Astrocyte (in vitro differentiated cells and primary cell): ENCODE results near the gene IGF1. TPM values are rescaled to one million over a fixed set of nuclear protein-coding genes. Genes with fewer than 3 reads are reported as not detected.

Source experiments
- DNase-seq: peaks from one replicate; pipeline ENCODE4 v3.0.0-alpha.2; 2010; ENCODE audit warnings: low read depth
- FAIRE-seq: peaks from 2 replicates; lab custom pipeline; 2011; peaks lifted over from hg19 to GRCh38; lab: Jason Lieb, UNC
- H2AFZ ChIP-seq: 2 replicates; pipeline ENCODE4 v1.6.0; 2012; ENCODE audit warnings: low read depth, low read length, inconsistent platforms
- H3K27ac ChIP-seq: 2 replicates; pipeline ENCODE4 v1.5.1; 2011; ENCODE audit warnings: low read depth, low read length, inconsistent platforms
- H3K27me3 ChIP-seq: 2 replicates; pipeline ENCODE4 v1.6.0; 2011; ENCODE audit warnings: low read length, inconsistent platforms; ENCODE audit not compliant: insufficient read depth
- H3K36me3 ChIP-seq: 2 replicates; pipeline ENCODE4 v1.5.1; 2011; ENCODE audit warnings: low read length, inconsistent platforms; ENCODE audit not compliant: insufficient read depth
- H3K4me1 ChIP-seq: 2 replicates; pipeline ENCODE4 v1.5.1; 2011; ENCODE audit warnings: low read length, inconsistent platforms; ENCODE audit not compliant: insufficient read depth
- H3K4me2 ChIP-seq: 2 replicates; pipeline ENCODE4 v1.6.0; 2012; ENCODE audit warnings: low read length, inconsistent platforms
- H3K4me3 ChIP-seq: 2 replicates; pipeline ENCODE4 v1.5.1; 2011; ENCODE audit warnings: low read depth, mild to moderate bottlenecking, low read length, inconsistent platforms; ENCODE audit not compliant: insufficient read depth
- H3K79me2 ChIP-seq: 2 replicates; pipeline ENCODE4 v1.6.0; 2012; ENCODE audit warnings: mild to moderate bottlenecking, low read length, inconsistent platforms; ENCODE audit not compliant: insufficient read depth
- H3K9ac ChIP-seq: 2 replicates; pipeline ENCODE4 v1.6.0; 2012; ENCODE audit warnings: mild to moderate bottlenecking, low read length, inconsistent platforms
- H3K9me3 ChIP-seq: 2 replicates; pipeline ENCODE4 v1.5.1; 2012; ENCODE audit warnings: low read depth, mild to moderate bottlenecking, low read length, inconsistent platforms; ENCODE audit not compliant: insufficient read depth
- H4K20me1 ChIP-seq: 2 replicates; pipeline ENCODE4 v1.6.0; 2012; ENCODE audit warnings: low read length, inconsistent platforms; ENCODE audit not compliant: insufficient read depth
- H3K27ac Mint-ChIP-seq: one replicate; pipeline ENCODE4 v1.8.0; 2021; ENCODE audit warnings: mild to moderate bottlenecking, mixed read lengths; ENCODE audit not compliant: unreplicated experiment
- H3K27me3 Mint-ChIP-seq: one replicate; pipeline ENCODE4 v1.8.0; 2021; ENCODE audit warnings: low read depth, mixed read lengths; ENCODE audit not compliant: unreplicated experiment
- H3K36me3 Mint-ChIP-seq: one replicate; pipeline ENCODE4 v1.8.0; 2021; ENCODE audit warnings: low read depth, mixed read lengths; ENCODE audit not compliant: unreplicated experiment
- H3K4me1 Mint-ChIP-seq: one replicate; pipeline ENCODE4 v1.8.0; 2021; ENCODE audit warnings: low read depth, mixed read lengths; ENCODE audit not compliant: unreplicated experiment
- H3K4me3 Mint-ChIP-seq: one replicate; pipeline ENCODE4 v1.8.0; 2021; ENCODE audit warnings: mild to moderate bottlenecking, moderate library complexity, mixed read lengths; ENCODE audit not compliant: unreplicated experiment
- H3K9me3 Mint-ChIP-seq: one replicate; pipeline ENCODE4 v1.8.0; 2021; ENCODE audit warnings: mild to moderate bottlenecking, mixed read lengths; ENCODE audit not compliant: unreplicated experiment
- CTCF ChIP-seq: IDR thresholded peaks from 2 replicates; pipeline ENCODE4 v1.5.1; 2011; ENCODE audit warnings: low read depth, mild to moderate bottlenecking, inconsistent platforms, low read length, moderate library complexity; ENCODE audit not compliant: insufficient read depth
- EZH2 ChIP-seq: IDR thresholded peaks from 2 replicates; pipeline ENCODE4 v1.6.1; 2012; ENCODE audit warnings: mild to moderate bottlenecking, low read length, inconsistent platforms; ENCODE audit not compliant: insufficient read depth
- total RNA-seq: library from RNA; stranded (reverse); gene quantifications from 2 replicates; pipeline ENCODE4 v1.2.1, GENCODE V29; 2021

IGF1 gene
- total RNA-seq, 1 donor from 2014 or later: 1.9 TPM

- peaks cover 7% of the 10 kb centered on the region for H3K4me1 Mint-ChIP-seq
These were observed 5.8 kb upstream of the IGF1 start for GRCh38 chr12:102486153-102486552.

GRCh38 chr12:102484428-102484958 lies 4.1 kb upstream of the IGF1 start:
- peak; percentile 96 for TF ChIP-seq CTCF
- no peak for TF ChIP-seq EZH2
- Mint-ChIP-seq H3K36me3 (no peaks in the 10 kb centered on the region), H3K4me1 (peaks cover 7% of the 10 kb centered on the region), H3K27ac (no peak overlapping the region), H3K4me3 (no peak overlapping the region), H3K9me3 (no peaks in the 10 kb centered on the region), H3K27me3 (no peaks in the 10 kb centered on the region)
- H4K20me1 ChIP-seq: no peaks in the 10 kb centered on the region
- DNase-seq: peak; percentile 11
- FAIRE-seq: no peak
- peak overlapping the region; percentile 80 for H3K4me2 ChIP-seq
- no peaks in the 10 kb centered on the region for H3K9me3 ChIP-seq
- no peaks in the 10 kb centered on the region for H3K27me3 ChIP-seq
- no peaks in the 10 kb centered on the region for H3K79me2 ChIP-seq
- peak overlapping the region; percentile 31 for H3K9ac ChIP-seq
- no peaks in the 10 kb centered on the region for H3K36me3 ChIP-seq
- H2AFZ ChIP-seq: peak overlapping the region; percentile 79
- no peaks in the 10 kb centered on the region for H3K4me1 ChIP-seq
- peak overlapping the region; percentile 20 for H3K4me3 ChIP-seq
- H3K27ac ChIP-seq: no peak overlapping the region

More at GRCh38 chr12:102486153-102486552, 5.8 kb upstream of the IGF1 start:
- Mint-ChIP-seq H3K27me3 (no peaks in the 10 kb centered on the region), H3K4me3 (no peak overlapping the region), H3K9me3 (peaks cover 3% of the 10 kb centered on the region), H3K36me3 (no peaks in the 10 kb centered on the region), H3K27ac (no peak overlapping the region)
- no peak for DNase-seq
- TF ChIP-seq CTCF: no peak
- TF ChIP-seq EZH2: no peak
- Histone ChIP-seq H3K4me3 (no peak overlapping the region), H3K9ac (no peak overlapping the region), H2AFZ (no peak overlapping the region), H3K79me2 (no peaks in the 10 kb centered on the region), H3K4me1 (no peaks in the 10 kb centered on the region), H3K27ac (no peak overlapping the region), H3K4me2 (no peak overlapping the region), H4K20me1 (no peaks in the 10 kb centered on the region), H3K27me3 (no peaks in the 10 kb centered on the region), H3K36me3 (no peaks in the 10 kb centered on the region), H3K9me3 (no peaks in the 10 kb centered on the region)
- no peak for FAIRE-seq

- Histone ChIP-seq H3K36me3 (no peaks in the 10 kb centered on the region), H3K27ac (no peak overlapping the region), H3K79me2 (no peaks in the 10 kb centered on the region), H3K9ac (peak overlapping the region; percentile 31), H3K4me2 (peak overlapping the region; percentile 80), H3K4me3 (peak overlapping the region; percentile 20), H3K9me3 (no peaks in the 10 kb centered on the region), H3K27me3 (no peaks in the 10 kb centered on the region), H3K4me1 (no peaks in the 10 kb centered on the region), H4K20me1 (no peaks in the 10 kb centered on the region), H2AFZ (peak overlapping the region; percentile 79)
- FAIRE-seq (no peak), DNase-seq (no peak)
- no peaks in the 10 kb centered on the region for H3K27me3 Mint-ChIP-seq
- H3K36me3 Mint-ChIP-seq: no peaks in the 10 kb centered on the region
- H3K4me1 Mint-ChIP-seq: peaks cover 7% of the 10 kb centered on the region
- no peak overlapping the region for H3K27ac Mint-ChIP-seq
- no peaks in the 10 kb centered on the region for H3K9me3 Mint-ChIP-seq
- TF ChIP-seq CTCF (no peak), EZH2 (no peak)
- no peak overlapping the region for H3K4me3 Mint-ChIP-seq
These were observed 3.7 kb upstream of the IGF1 start for GRCh38 chr12:102484017-102484416.
